ENCODE data around the gene INKA1.
"Not testable (repeated sequence)": the region's sequence is repeated elsewhere in the genome, so short reads cannot be mapped to it uniquely, and the experiment has no call there.

Gene INKA1

GRCh38 chr3:49807431-49808114 lies 4.5 kb downstream of the INKA1 start:
- no peak for DNase-seq (ENCODE audit: low read depth in 2 of 2)

GRCh38 chr3:49812916-49813496 lies 9.9 kb downstream of the INKA1 start:
- no peak for DNase-seq (ENCODE audit: low read depth in 2 of 2)

- no peak for DNase-seq (ENCODE audit: low read depth in 2 of 2)
Observed at GRCh38 chr3:49813497-49814174, 10.6 kb downstream of the INKA1 start, which contains the start of gene UBA7. Gene UBA7, minus strand, starts transcription at chr3:49813953. Its CDS starts 166 bp downstream, at chr3:49813787.

- not testable (repeated sequence) for DNase-seq (ENCODE audit: low read depth in 2 of 2)
Observed at GRCh38 chr3:49823131-49823530, 20.1 kb downstream of the INKA1 start.

DNA sequence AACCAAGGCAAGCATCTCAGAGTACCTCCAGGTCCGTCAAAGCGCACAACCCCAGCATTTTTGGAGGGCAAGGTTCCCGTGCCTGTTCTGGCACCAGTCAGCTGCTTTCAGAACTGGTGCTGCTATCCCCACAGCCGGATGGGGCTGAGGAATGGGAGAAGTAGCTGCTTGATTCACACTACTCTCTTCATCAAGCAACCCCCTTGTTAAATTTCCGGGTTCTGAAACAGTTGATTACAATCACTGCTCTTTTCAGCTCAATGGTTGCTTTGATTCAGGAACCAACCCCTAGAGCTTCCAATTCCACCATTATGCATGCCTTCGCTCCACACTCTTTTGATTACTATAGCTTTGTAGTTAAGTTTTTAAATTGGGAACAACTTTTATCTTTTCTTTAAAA lies 23.0 kb downstream of the INKA1 start:
- no peak for DNase-seq (ENCODE audit: low read depth in 2 of 2)

DNA sequence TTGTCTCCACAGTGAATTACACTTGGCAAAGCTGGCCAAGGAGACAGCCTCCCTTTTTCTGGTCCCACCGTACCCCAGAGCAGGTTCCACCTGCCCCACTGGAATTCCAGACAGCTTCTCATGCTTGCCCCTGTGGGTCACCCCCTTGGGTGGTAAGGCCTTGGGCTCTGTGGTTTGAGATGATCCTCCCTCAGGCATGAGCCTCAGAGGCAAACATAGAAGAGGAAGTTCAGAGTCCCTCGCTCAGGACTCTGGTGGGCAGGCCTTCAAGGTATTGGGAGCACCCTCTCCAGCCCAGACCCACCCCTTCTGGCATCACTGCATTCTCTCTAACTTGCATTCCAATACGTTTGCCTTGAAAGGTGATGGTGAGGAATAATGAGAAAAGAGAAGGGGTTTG lies 28.3 kb downstream of the INKA1 start:
- DNase-seq (ENCODE audit: low read depth in 2 of 2) = no peak

- peak; percentile 70 to 71 for DNase-seq (ENCODE audit: low read depth in 2 of 2)
Observed at GRCh38 chr3:49839193-49839809, 36.2 kb downstream of the INKA1 start.

DNA sequence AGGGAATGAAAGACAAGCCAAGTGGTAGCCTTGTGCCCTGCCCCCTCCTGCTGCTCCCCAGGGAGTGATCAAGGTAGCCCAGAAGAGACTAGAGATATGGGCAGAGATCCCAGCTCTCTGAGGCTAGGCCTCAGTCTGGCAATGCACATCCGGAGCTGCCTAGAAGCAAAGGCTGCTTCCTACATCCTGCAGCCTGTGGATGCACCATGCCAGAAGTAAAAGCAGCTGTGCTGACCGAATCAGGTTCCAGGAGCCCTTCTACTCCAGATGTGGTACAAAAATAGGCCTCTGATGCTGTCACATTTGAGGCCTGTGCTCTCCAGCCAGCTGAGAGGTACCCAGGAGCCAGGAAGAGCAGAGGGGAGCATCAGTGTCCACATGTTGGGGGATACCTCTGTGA lies 37.3 kb downstream of the INKA1 start:
- no peak for DNase-seq (ENCODE audit: low read depth in 2 of 2)

- no peak for DNase-seq (ENCODE audit: low read depth in 2 of 2)
Observed at GRCh38 chr3:49841126-49841696, 38.1 kb downstream of the INKA1 start.

GRCh38 chr3:49841806-49842205 lies 38.7 kb downstream of the INKA1 start:
- no peak for DNase-seq (ENCODE audit: low read depth in 2 of 2)

DNA sequence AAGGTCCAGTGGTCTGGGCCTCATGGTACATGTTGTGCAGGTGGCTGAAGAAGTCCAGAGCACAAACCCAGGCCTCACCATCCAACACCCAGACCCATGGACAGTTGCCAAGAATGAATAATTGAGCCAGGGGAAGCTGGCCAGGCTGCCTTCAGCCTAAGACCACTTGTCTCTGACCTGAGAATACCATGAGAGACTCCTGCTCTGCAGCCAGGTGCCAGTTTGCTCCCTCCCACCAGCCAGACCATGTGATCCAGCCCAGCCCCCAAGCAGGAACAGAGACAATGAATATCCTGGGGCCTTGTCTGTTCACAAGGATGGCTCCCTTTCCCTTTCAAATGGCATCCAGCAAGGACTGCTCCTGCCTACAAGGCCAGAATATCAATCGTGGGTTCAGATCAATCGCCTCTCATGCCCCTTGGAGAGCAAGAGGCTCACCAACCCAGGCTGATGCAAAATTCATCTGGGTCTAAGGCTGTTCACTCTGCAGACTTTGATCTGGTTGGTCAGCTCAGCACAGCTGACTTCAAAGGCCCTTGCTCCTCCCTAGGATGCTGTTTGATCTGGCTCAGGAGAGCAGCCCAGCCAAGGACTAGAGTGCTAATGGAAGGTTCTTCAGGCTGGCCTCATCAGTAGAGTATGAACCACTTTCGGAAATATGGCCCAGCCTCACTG lies 39.9 kb downstream of the INKA1 start:
- no peak for DNase-seq (ENCODE audit: low read depth in 2 of 2)

DNA sequence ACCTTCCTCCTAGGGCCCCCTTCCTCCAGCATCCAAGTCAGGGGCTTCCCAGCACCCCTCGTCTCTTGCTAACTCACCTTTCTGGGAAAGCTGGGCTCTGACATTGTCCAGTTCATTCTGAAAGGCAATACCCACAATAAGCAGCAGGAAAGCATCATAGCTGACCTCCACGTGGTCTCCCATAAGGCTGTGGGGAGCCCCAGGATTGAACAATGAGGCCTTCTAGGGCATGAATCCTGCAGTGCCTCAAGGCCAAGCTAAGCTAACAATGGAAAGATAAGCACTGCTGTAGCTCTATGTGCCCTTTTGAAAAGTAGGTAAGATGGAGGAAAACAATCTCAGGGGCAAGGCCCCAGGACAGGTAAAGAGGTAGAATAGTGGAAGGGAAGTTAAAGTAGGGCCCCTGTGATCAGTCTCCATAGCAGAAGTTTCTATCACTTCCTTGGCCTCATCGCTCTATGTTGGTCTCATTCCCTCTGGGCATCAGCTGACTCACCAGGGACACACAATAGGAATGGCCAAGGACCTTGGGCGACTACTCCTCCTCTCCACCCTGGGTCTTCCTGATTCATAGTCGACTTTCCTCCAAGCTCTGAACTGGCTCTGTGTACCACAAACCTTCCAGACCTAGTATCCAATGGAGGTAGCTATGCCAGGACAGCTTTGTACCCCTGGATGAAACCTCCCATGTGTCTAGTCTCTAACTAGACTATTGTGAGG lies 41.6 kb downstream of the INKA1 start:
- DNase-seq (ENCODE audit: low read depth in 2 of 2) = no peak

DNA sequence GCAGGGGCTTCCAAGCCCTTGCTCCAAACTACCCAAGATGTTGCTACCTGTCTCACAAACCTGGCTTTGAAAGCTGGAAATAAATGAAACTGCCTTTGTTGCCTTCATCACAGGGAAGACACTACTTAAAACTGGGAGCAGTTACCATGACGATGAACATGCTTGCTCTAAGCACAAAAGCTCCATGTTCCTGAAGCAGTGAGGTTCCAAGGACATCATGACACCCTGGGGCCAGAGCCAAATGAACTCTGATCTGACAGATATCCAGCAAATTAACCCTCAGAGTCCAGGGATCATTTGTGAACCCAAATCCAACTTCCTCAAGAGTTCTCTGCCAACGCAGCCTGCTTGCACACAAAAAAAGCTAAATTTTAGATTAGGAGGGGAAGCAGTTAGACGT lies 42.6 kb downstream of the INKA1 start:
- DNase-seq (ENCODE audit: low read depth in 2 of 2) = no peak

All from stimulated activated CD4-positive, alpha-beta T cell treated with anti-CD3 and anti-CD28 coated beads, Interleukin-1b, Interleukin-23, amount 100 ng/mL, for 4 hours (primary cell).